ENCODE results near the gene ITGAE.

- TF ChIP-seq ZNF747 (tag by site-specific recombination; IDR thresholded peaks at IDR 0.05), result no peak
- TF ChIP-seq ZNF561 (tag by site-specific recombination; IDR thresholded peaks at IDR 0.05; ENCODE audit: borderline replicate concordance), result no peak
- TF ChIP-seq ZNF837 (tag by site-specific recombination; IDR thresholded peaks at IDR 0.05), result no peak
- no peak for TF ChIP-seq SP2 (tag by site-specific recombination; IDR thresholded peaks at IDR 0.05)
- no peak for TF ChIP-seq ZBTB26 (tag by site-specific recombination; optimal IDR thresholded peaks at IDR 0.05)
- no peak for TF ChIP-seq ZNF791 (tag by site-specific recombination; IDR thresholded peaks at IDR 0.05)
- TF ChIP-seq ZNF184 (tag by site-specific recombination; IDR thresholded peaks at IDR 0.05), result no peak
- TF ChIP-seq, protein P1, sequence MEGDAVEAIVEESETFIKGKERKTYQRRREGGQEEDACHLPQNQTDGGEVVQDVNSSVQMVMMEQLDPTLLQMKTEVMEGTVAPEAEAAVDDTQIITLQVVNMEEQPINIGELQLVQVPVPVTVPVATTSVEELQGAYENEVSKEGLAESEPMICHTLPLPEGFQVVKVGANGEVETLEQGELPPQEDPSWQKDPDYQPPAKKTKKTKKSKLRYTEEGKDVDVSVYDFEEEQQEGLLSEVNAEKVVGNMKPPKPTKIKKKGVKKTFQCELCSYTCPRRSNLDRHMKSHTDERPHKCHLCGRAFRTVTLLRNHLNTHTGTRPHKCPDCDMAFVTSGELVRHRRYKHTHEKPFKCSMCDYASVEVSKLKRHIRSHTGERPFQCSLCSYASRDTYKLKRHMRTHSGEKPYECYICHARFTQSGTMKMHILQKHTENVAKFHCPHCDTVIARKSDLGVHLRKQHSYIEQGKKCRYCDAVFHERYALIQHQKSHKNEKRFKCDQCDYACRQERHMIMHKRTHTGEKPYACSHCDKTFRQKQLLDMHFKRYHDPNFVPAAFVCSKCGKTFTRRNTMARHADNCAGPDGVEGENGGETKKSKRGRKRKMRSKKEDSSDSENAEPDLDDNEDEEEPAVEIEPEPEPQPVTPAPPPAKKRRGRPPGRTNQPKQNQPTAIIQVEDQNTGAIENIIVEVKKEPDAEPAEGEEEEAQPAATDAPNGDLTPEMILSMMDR (tag by site-specific recombination; IDR thresholded peaks at IDR 0.05), result no peak
- TF ChIP-seq ZNF549 (tag by site-specific recombination; IDR thresholded peaks at IDR 0.05), result no peak
These were observed 111.5 kb downstream of the ITGAE start for GRCh38 chr17:3689262-3690093.

All from HEK293 (cell line).